DOHH2 (cell line): ENCODE results near the gene ORAI2.

ENCODE experiments used
- H3F3A ChIP-seq: fragments of 200-600 bp; sonication (generic), shearing (Covaris generic); 2 replicates; pipeline ENCODE4 v1.6.0; 2016; ENCODE audit warnings: antibody characterized with exemption, mild to moderate bottlenecking; ENCODE audit not compliant: control insufficient read depth, insufficient read depth
- H3K27ac ChIP-seq: fragments of 200-600 bp; sonication (generic); 2 replicates; pipeline ENCODE4 v1.5.1; 2014; ENCODE audit warnings: low read depth, mild to moderate bottlenecking, low read length, moderate library complexity
- H3K27me3 ChIP-seq: fragments of 200-600 bp; sonication (generic); 2 replicates; pipeline ENCODE4 v1.6.1; 2014; ENCODE audit warnings: mild to moderate bottlenecking, low read length, mixed read lengths; ENCODE audit not compliant: control insufficient read depth
- H3K36me3 ChIP-seq: fragments of 200-600 bp; sonication (generic); 2 replicates; pipeline ENCODE4 v1.6.1; 2014; ENCODE audit warnings: mild to moderate bottlenecking, low read length, moderate library complexity, mixed read lengths; ENCODE audit not compliant: control insufficient read depth
- H3K4me1 ChIP-seq: fragments of 200-600 bp; sonication (generic); 2 replicates; pipeline ENCODE4 v1.6.1; 2014; ENCODE audit warnings: mild to moderate bottlenecking, low read length, mixed read lengths; ENCODE audit not compliant: control insufficient read depth
- H3K4me2 ChIP-seq: fragments of 200-600 bp; sonication (generic); 2 replicates; pipeline ENCODE4 v1.6.0; 2014; ENCODE audit warnings: mild to moderate bottlenecking, low read length, moderate library complexity
- H3K4me3 ChIP-seq: fragments of 200-600 bp; sonication (generic); 2 replicates; pipeline ENCODE4 v1.5.1; 2014; ENCODE audit warnings: mild to moderate bottlenecking, low read length, mixed read lengths
- H3K79me2 ChIP-seq: fragments of 200-600 bp; sonication (generic); 2 replicates; pipeline ENCODE4 v1.6.1; 2014; ENCODE audit warnings: mild to moderate bottlenecking, low read length, mixed read lengths; ENCODE audit not compliant: control insufficient read depth
- H3K9me2 ChIP-seq: fragments of 200-600 bp; sonication (generic); replicated peaks from 2 replicates; pipeline ENCODE4 v1.6.1; 2014; ENCODE audit warnings: mild to moderate bottlenecking, low read length, mixed read lengths; ENCODE audit not compliant: control insufficient read depth
- H3K9me3 ChIP-seq: fragments of 200-600 bp; sonication (generic); 2 replicates; pipeline ENCODE4 v1.6.1; 2014; ENCODE audit warnings: antibody characterized with exemption, low read length, mixed read lengths; ENCODE audit not compliant: control insufficient read depth, insufficient read depth
- H4K20me1 ChIP-seq: fragments of 200-600 bp; sonication (generic); 2 replicates; pipeline ENCODE4 v1.6.0; 2014; ENCODE audit warnings: low read depth, mild to moderate bottlenecking, antibody characterized with exemption, low read length, moderate library complexity; ENCODE audit not compliant: control insufficient read depth, insufficient read depth
- EZH2phosphoT487 ChIP-seq: fragments of 200-600 bp; sonication (generic); IDR thresholded peaks from 2 replicates; pipeline ENCODE4 v1.6.1; 2017; ENCODE audit warnings: borderline replicate concordance, mild to moderate bottlenecking, antibody characterized with exemption, low read length, moderate library complexity, mixed read lengths
- TF ChIP-seq, protein P1 (sequence below): fragments of 200-600 bp; sonication (generic); IDR thresholded peaks from one replicate; pipeline ENCODE4 v1.5.1; 2014; ENCODE audit warnings: antibody characterized with exemption, mild to moderate bottlenecking, low read depth, low read length; ENCODE audit not compliant: poor library complexity, severe bottlenecking

ORAI2 gene

DNA sequence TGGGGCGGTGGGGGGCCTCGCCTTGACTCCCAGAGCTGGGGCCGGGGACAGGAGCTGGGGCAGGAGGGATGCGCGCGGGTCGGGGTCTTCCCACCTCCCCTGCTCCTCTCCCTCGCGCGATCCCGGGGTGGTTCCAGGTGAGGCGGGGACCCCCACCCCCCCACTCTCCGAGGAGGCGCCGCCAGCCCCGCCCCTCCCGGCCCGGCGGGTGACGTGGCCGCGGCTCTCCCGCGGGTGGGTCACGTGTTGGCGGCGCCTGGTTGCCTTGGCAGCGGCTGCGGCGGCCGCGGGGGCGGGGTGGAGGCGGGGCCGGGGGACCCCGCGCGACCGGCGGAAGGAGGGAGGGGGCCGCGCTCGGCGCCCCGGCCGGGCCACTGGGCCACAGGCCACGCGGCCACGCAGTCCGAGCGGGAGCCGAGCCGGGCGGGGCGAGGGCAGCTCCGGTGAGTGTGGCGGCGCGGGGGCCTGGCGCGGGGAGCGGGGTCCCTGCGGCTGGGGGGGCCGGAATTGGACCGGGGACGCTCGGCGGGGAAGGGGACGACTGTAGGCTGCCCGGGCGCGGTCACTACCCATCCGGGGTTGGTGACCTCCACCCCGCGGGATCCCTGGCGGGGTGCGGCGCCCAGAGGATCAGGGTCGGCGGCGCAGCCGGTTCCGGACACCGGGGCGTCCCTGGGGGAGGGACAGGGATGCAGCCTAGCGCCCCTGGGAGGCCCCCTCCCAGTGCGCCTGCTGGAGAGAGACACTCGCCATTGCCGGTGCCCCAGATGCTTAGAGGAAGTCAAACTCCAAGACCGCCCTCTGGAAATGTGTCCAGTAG, at the start of gene ORAI2:
TSS of gene ORAI2 (plus strand) at position 357 of the 820 bp plus-strand sequence. CDS start 5,382 bp downstream, outside the sequence.
- Histone ChIP-seq H3K27ac (peak within 1 kb of the TSS; percentile 94), H3K4me3 (peak within 1 kb of the TSS; percentile 78), H4K20me1 (no peaks in the 10 kb centered on the region; the same call in 1 of the 2 replicates), H3K9me3 (no peaks in the 10 kb centered on the region), H3K4me2 (peak within 1 kb of the TSS; percentile 93), H3K36me3 (peaks cover 48% of the 10 kb centered on the region), H3K27me3 (no peaks in the 10 kb centered on the region), H3F3A (peaks cover 24% of the 10 kb centered on the region), H3K79me2 (peaks cover 48% of the 10 kb centered on the region), H3K4me1 (peaks cover 82% of the 10 kb centered on the region), H3K9me2 (no peaks in the 10 kb centered on the region)
- TF ChIP-seq, protein P1, sequence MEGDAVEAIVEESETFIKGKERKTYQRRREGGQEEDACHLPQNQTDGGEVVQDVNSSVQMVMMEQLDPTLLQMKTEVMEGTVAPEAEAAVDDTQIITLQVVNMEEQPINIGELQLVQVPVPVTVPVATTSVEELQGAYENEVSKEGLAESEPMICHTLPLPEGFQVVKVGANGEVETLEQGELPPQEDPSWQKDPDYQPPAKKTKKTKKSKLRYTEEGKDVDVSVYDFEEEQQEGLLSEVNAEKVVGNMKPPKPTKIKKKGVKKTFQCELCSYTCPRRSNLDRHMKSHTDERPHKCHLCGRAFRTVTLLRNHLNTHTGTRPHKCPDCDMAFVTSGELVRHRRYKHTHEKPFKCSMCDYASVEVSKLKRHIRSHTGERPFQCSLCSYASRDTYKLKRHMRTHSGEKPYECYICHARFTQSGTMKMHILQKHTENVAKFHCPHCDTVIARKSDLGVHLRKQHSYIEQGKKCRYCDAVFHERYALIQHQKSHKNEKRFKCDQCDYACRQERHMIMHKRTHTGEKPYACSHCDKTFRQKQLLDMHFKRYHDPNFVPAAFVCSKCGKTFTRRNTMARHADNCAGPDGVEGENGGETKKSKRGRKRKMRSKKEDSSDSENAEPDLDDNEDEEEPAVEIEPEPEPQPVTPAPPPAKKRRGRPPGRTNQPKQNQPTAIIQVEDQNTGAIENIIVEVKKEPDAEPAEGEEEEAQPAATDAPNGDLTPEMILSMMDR = peak; percentile 30
- TF ChIP-seq EZH2phosphoT487 = no peak

DNA sequence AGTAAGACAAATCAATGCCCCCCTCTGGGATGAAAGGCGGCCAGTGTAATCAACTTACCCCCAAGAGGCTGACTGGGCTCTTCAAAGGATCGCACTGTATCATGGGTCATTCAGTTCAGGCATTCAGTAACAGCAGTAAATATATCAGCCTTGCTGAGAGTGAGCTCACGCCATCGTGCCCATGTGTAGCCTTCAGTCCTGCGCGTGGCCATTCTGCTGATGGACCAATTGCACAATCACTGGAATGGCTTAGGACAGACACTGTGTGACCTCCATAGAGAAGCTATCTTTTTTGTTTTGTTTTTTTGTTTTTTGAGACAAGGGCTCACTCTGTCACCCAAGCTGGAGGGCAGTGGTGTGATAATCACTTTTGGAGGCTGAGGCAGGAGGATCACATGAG, 46.3 kb upstream of the ORAI2 start:
- H3K9me3 ChIP-seq = no peaks in the 10 kb centered on the region
- peaks cover 7% of the 10 kb centered on the region for H3K79me2 ChIP-seq
- peaks cover 66% of the 10 kb centered on the region for H3K36me3 ChIP-seq
- H3K27ac ChIP-seq = no peak overlapping the region
- TF ChIP-seq EZH2phosphoT487 = no peak
- TF ChIP-seq, protein P1 = no peak
- no peaks in the 10 kb centered on the region for H3K27me3 ChIP-seq
- H3K9me2 ChIP-seq = no peaks in the 10 kb centered on the region
- H4K20me1 ChIP-seq = no peaks in the 10 kb centered on the region
- peaks cover 17% of the 10 kb centered on the region for H3K4me1 ChIP-seq
- H3K4me3 ChIP-seq = no peak overlapping the region
- H3K4me2 ChIP-seq = no peak overlapping the region
- H3F3A ChIP-seq = peaks cover 50% of the 10 kb centered on the region

- Histone ChIP-seq H3K4me2 (no peak overlapping the region), H3K9me2 (no peaks in the 10 kb centered on the region), H3K27me3 (no peaks in the 10 kb centered on the region), H3F3A (peaks cover 65% of the 10 kb centered on the region), H3K4me1 (peaks cover 28% of the 10 kb centered on the region), H4K20me1 (no peaks in the 10 kb centered on the region), H3K4me3 (no peak overlapping the region), H3K9me3 (no peaks in the 10 kb centered on the region), H3K27ac (peak overlapping the region; percentile 25; the same call in 1 of the 2 replicates), H3K79me2 (peaks cover 7% of the 10 kb centered on the region), H3K36me3 (peaks cover 67% of the 10 kb centered on the region)
- TF ChIP-seq, protein P1 = no peak
- TF ChIP-seq EZH2phosphoT487 = no peak
These were observed 43.6 kb upstream of the ORAI2 start for GRCh38 chr7:102389810-102390209.
